GM12891 (cell line): ENCODE results near the gene ZDHHC11B.
"Not testable (repeated sequence)": the region's sequence is repeated elsewhere in the genome, so short reads cannot be mapped to it uniquely, and the experiment has no call there.

Experiments
- PAX5 ChIP-seq: IDR thresholded peaks from 2 replicates; pipeline ENCODE4 v1.6.1; 2011; ENCODE audit warnings: low read length, moderate library complexity, mild to moderate bottlenecking; ENCODE audit not compliant: insufficient read depth, severe bottlenecking
- POLR2A ChIP-seq: IDR thresholded peaks from 2 replicates; pipeline ENCODE4 v1.6.1; 2011; ENCODE audit warnings: low read depth, low read length, control low read depth
- POLR2AphosphoS5 ChIP-seq: IDR thresholded peaks from 2 replicates; pipeline ENCODE4 v1.6.1; 2011; ENCODE audit warnings: low read depth, low read length, control low read depth
- POU2F2 ChIP-seq: IDR thresholded peaks from 2 replicates; pipeline ENCODE4 v1.6.1; 2011; ENCODE audit warnings: low read depth, mild to moderate bottlenecking, control low read depth, low read length, moderate library complexity
- SPI1 ChIP-seq: IDR thresholded peaks from 2 replicates; pipeline ENCODE4 v1.6.1; 2011; ENCODE audit warnings: low read depth, low read length, control low read depth
- TAF1 ChIP-seq: IDR thresholded peaks from 2 replicates; pipeline ENCODE4 v1.6.1; 2011; ENCODE audit warnings: low read depth, low read length, control low read depth

- not testable (repeated sequence) for TF ChIP-seq POLR2A, POLR2AphosphoS5, PAX5, TAF1, SPI1, POU2F2
Measured at GRCh38 chr5:686936-687335, 97.6 kb downstream of the ZDHHC11B start.
